ENCODE data around the gene NID2. TPM values are rescaled to one million over a fixed set of nuclear protein-coding genes. Genes with fewer than 3 reads are reported as not detected.
A peak's percentile ranks its signal among the peaks of the same experiment; 100 is the strongest.

Gene NID2
- total RNA-seq, 4 donors from 2014 or later, result 8.6 to 16.5 (median 11.5) TPM

DNA sequence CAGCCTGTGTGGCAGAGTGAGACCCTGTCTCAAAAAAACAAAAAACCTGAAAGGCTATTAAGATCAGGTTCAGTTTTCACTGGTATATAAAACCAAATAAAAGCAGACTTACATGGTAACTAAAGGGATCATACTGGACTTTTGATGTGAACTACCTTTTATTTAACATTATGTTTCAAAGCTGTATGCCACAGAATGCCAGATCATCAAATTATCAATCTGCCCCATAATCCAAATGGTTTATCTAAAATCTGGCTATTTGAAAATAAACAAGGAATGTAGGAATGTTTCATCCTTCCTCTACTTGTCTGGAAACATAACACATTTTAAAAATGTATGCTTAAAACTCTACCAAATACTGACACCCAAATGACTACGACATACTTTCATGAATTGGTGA is 14.2 kb downstream of the NID2 start:
- Histone ChIP-seq H3K9me3 (no peaks in the 10 kb centered on the region), H3K27me3 (no peaks in the 10 kb centered on the region), H3K36me3 (no peaks in the 10 kb centered on the region), H3K4me3 (no peak overlapping the region), H3K4me1 (peaks cover 0 to 23% (median 0%) of the 10 kb centered on the region in 4 donors), H3K27ac (no peak overlapping the region)
- TF ChIP-seq POLR2A (IDR thresholded peaks at IDR 0.05), result no peak
- TF ChIP-seq, protein P1, sequence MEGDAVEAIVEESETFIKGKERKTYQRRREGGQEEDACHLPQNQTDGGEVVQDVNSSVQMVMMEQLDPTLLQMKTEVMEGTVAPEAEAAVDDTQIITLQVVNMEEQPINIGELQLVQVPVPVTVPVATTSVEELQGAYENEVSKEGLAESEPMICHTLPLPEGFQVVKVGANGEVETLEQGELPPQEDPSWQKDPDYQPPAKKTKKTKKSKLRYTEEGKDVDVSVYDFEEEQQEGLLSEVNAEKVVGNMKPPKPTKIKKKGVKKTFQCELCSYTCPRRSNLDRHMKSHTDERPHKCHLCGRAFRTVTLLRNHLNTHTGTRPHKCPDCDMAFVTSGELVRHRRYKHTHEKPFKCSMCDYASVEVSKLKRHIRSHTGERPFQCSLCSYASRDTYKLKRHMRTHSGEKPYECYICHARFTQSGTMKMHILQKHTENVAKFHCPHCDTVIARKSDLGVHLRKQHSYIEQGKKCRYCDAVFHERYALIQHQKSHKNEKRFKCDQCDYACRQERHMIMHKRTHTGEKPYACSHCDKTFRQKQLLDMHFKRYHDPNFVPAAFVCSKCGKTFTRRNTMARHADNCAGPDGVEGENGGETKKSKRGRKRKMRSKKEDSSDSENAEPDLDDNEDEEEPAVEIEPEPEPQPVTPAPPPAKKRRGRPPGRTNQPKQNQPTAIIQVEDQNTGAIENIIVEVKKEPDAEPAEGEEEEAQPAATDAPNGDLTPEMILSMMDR (IDR thresholded peaks at IDR 0.05), result no peak
- no peak for DNase-seq

DNA sequence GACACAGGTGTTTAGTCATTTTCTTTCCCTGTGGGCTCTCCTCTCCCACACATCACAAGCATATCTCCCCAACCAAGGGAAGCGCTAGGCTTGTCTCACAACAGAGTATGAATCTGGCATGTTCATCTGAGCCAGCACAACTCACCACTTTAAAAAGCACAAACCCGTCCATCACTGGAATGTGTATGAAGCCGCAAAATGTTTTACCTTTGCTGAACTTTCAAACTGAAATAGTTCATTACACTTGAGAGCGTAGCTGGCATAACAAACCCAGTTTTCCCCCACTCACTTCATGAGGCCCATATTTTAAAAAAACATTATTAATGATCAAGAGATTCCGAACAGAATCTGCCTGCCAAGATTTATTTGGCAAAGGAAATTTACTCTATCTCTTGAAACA is 15.8 kb downstream of the NID2 start:
- H3K9me3 ChIP-seq, result no peaks in the 10 kb centered on the region
- no peaks in the 10 kb centered on the region for H3K27me3 ChIP-seq
- H3K36me3 ChIP-seq, result no peaks in the 10 kb centered on the region
- H3K4me3 ChIP-seq, result no peak overlapping the region
- TF ChIP-seq, protein P1 (IDR thresholded peaks at IDR 0.05), result no peak
- TF ChIP-seq POLR2A (IDR thresholded peaks at IDR 0.05), result no peak
- H3K4me1 ChIP-seq, result peaks cover 0 to 24% (median 0%) of the 10 kb centered on the region in 4 donors
- H3K27ac ChIP-seq, result peak overlapping the region in 1 of 4 donors; percentile 59
- no peak for DNase-seq

DNA sequence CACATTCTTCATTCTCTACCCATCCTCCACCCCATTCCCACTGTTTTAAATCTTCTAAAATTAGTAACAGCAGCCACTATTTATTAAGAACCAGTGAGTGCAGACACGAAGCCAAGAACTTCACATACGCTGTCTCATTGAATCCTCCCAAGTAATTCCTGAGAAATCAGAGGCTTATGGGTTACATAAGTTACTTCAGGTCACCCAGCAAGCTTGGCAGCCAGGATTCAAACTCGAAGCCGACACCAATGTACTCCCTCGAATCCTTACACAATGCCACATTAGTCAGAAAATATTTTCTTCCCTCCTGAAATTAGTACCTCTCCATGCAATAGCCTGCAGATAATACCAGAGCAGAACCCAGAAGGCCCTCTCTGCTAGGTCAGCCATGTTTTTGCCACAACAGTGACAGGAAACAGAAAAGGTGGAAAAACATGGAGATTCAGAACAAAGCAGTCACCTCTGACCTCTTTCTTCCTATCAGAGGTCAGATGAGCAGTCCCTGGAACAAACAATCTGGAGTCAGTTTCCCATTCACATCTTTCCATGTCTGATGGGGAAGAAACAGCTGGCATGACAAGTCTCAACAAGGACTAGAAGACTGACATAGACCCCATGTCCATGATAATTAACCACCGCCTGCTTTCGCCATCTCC is 16.4 kb downstream of the NID2 start:
- TF ChIP-seq, protein P1 (IDR thresholded peaks at IDR 0.05), result no peak
- TF ChIP-seq POLR2A (IDR thresholded peaks at IDR 0.05), result no peak
- DNase-seq, result no peak
- Histone ChIP-seq H3K27me3 (no peaks in the 10 kb centered on the region), H3K4me3 (no peak overlapping the region), H3K9me3 (no peaks in the 10 kb centered on the region), H3K36me3 (no peaks in the 10 kb centered on the region), H3K27ac (peak overlapping the region in 2 of 4 donors; percentile 2 to 59), H3K4me1 (peaks cover 0 to 24% (median 0%) of the 10 kb centered on the region in 4 donors)

DNA sequence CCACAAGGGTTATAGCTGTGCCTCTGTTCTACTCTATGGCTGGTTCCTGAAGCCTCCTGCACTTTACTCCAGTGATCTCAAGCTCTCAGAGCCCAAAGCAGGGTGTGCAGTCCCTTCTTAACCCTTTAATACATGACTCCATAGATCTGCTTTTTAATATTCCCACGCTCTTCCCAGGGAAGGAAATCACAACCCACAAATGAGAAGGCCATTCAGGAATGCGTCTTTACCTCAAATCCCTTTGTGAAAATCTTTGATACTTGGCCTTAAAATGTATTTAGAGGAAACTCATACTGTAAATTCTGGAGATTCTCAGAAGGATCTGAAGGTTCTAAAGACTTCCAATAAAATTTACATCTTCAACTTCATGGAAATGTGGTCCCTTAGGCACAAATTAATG is 17.0 kb downstream of the NID2 start:
- Histone ChIP-seq H3K36me3 (no peaks in the 10 kb centered on the region), H3K4me3 (no peak overlapping the region), H3K4me1 (peaks cover 0 to 24% (median 0%) of the 10 kb centered on the region in 4 donors), H3K27me3 (no peaks in the 10 kb centered on the region), H3K27ac (peak overlapping the region in 1 of 4 donors; percentile 59), H3K9me3 (no peaks in the 10 kb centered on the region)
- DNase-seq, result no peak
- no peak for TF ChIP-seq POLR2A (IDR thresholded peaks at IDR 0.05)
- TF ChIP-seq, protein P1 (IDR thresholded peaks at IDR 0.05), result no peak

DNA sequence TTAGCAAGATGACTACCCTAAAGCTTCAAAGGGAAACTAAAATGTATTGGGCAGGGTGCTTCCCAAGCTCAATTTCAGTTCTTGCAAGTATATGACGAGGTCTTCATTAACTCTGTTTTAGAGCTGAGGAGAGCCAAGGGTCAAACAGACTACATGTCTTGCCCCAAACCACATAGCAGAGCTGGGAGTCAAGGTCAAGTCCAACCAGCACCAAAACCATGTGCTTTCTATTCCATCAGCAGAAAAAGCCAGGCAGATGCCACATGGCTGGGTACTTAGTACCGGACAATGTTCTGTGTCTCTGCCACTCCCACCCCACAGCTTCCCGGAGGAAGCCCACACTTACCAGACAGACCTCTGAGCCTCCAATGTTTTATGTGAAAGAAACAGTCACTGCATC is 17.6 kb downstream of the NID2 start:
- Histone ChIP-seq H3K4me1 (peaks cover 0 to 24% (median 0%) of the 10 kb centered on the region in 4 donors), H3K36me3 (no peaks in the 10 kb centered on the region), H3K27ac (peak overlapping the region in 1 of 4 donors; percentile 59), H3K9me3 (no peaks in the 10 kb centered on the region), H3K27me3 (no peaks in the 10 kb centered on the region), H3K4me3 (no peak overlapping the region)
- no peak for DNase-seq
- no peak for TF ChIP-seq POLR2A (IDR thresholded peaks at IDR 0.05)
- TF ChIP-seq, protein P1 (IDR thresholded peaks at IDR 0.05), result no peak
